Fibroblast of villous mesenchyme (primary cell): ENCODE data around the gene CACNA1H. TPM values are rescaled to one million over a fixed set of nuclear protein-coding genes. Genes with fewer than 3 reads are reported as not detected.

Experiments
- DNase-seq: peaks from one replicate; pipeline ENCODE4 v3.0.0-alpha.2; 2010; ENCODE audit warnings: low read depth
- H3K4me3 ChIP-seq: 2 replicates; pipeline ENCODE4 v1.5.1; 2011; ENCODE audit warnings: low read depth, mild to moderate bottlenecking, low read length
- total RNA-seq: library from RNA; depleted of rRNA; stranded (reverse); fragments of >200 nt; gene quantifications from 2 replicates; pipeline ENCODE4 v1.2.3, GENCODE V29; 2012
- TF ChIP-seq, protein P1 (sequence below): IDR thresholded peaks from 2 replicates; pipeline ENCODE4 v1.5.1; 2012; ENCODE audit warnings: low read depth, mild to moderate bottlenecking, low read length; ENCODE audit not compliant: insufficient read depth

Gene CACNA1H
- total RNA-seq, 1 donor: 11.7 TPM

GRCh38 chr16:1162701-1163566 is 10.0 kb downstream of the CACNA1H start:
- H3K4me3 ChIP-seq: no peak overlapping the region
- TF ChIP-seq, protein P1, sequence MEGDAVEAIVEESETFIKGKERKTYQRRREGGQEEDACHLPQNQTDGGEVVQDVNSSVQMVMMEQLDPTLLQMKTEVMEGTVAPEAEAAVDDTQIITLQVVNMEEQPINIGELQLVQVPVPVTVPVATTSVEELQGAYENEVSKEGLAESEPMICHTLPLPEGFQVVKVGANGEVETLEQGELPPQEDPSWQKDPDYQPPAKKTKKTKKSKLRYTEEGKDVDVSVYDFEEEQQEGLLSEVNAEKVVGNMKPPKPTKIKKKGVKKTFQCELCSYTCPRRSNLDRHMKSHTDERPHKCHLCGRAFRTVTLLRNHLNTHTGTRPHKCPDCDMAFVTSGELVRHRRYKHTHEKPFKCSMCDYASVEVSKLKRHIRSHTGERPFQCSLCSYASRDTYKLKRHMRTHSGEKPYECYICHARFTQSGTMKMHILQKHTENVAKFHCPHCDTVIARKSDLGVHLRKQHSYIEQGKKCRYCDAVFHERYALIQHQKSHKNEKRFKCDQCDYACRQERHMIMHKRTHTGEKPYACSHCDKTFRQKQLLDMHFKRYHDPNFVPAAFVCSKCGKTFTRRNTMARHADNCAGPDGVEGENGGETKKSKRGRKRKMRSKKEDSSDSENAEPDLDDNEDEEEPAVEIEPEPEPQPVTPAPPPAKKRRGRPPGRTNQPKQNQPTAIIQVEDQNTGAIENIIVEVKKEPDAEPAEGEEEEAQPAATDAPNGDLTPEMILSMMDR: no peak
- DNase-seq: no peak

DNA sequence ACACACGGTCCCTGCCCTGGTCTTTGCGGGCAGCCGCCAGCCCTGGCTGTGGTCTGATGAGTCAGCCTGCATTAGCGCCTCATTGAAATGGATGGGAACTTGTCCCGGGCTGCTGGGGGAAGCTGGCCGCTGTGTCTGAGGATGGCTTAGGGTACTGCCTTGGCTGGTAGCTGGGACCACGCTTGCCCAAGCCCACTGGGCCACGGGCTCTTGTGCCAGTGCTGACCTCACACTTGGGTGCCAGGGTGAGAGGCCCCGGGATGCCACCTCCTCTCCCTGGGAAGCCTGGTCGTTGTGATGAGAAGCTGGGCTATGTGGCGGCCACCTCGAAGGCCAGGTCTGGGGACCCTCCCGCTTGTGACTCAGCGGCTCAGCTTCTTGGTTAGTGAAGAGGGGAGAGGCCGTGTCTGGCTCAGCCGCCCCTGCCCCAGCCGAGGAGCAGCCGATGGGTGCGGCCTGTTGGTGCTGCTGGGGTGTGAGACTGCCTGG is 10.7 kb downstream of the CACNA1H start:
- no peak overlapping the region for H3K4me3 ChIP-seq
- no peak for DNase-seq
- TF ChIP-seq, protein P1: no peak

- DNase-seq: no peak
- H3K4me3 ChIP-seq: no peak overlapping the region
Measured at GRCh38 chr16:1164382-1164781, 11.5 kb downstream of the CACNA1H start.

GRCh38 chr16:1164975-1165374 is 12.1 kb downstream of the CACNA1H start:
- no peak overlapping the region for H3K4me3 ChIP-seq
- no peak for DNase-seq
- TF ChIP-seq, protein P1: no peak

More at GRCh38 chr16:1164382-1164781, 11.5 kb downstream of the CACNA1H start:
- TF ChIP-seq, protein P1: no peak

GRCh38 chr16:1165511-1165910 is 12.6 kb downstream of the CACNA1H start:
- no peak overlapping the region for H3K4me3 ChIP-seq
- DNase-seq: no peak
- TF ChIP-seq, protein P1: no peak

DNA sequence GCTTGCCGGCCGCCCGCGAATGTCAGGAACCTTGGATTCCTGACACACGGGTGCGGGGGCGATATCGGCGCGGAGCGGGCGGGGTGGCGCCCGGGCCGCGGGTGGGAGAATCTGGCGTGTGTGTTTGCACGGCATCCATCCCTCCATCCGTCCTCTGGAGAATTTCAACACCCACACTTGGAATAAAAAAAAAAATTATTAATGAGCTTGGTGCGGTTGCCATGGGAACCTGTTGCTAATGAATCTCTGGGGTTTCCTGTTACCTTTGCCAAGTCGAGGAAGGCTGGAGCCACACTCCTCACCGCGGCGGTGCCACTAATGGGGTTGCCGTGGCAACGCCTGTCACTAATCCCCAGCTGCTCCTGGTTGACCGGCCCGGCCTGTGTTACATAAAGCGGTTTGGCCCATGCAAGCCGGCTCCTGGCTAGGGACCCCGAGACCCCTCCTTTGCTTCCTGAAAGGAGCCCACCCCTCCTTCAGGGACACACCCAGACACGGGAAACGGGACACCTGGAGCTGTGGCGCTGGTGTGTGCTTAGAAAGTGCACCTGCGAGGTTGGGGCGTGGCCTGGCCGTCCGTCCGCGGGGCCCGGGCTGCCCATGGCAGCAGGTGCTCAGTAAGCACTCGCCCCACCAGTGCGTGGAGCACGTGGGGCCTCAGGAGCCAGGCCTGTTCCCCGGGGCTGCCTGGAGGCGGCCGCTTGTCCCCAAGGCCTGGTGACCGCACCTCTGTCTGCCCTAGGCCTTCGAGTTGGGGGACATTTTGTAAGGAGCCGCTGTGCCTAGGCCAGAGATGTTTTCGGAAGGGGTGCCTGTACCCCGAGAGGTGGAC is 14.6 kb downstream of the CACNA1H start:
- TF ChIP-seq, protein P1: no peak
- H3K4me3 ChIP-seq: no peak overlapping the region
- DNase-seq: no peak
